Liver (tissue), 9 donors: ENCODE results near the gene MYO18B. TPM values are rescaled to one million over a fixed set of nuclear protein-coding genes. Genes with fewer than 3 reads are reported as not detected.

ENCODE experiments used
- DNase-seq: peaks from one replicate; pipeline ENCODE4 v3.0.0-alpha.2; 2017; ENCODE audit warnings: low spot score
- H3K27ac ChIP-seq, 2 donors: one replicate each; pipeline ENCODE4 v1.7.0; 2013; ENCODE audit warnings: inconsistent platforms in 2 of 2, low read length in 2 of 2, control low read depth in 1 of 2, low read depth in 1 of 2, mild to moderate bottlenecking in 1 of 2
- H3K27me3 ChIP-seq, 4 donors: one replicate each; pipeline versions ENCODE4 v1.6.1 to v1.7.0; 2013; ENCODE audit warnings: low read length in 3 of 4, inconsistent platforms in 1 of 4, mild to moderate bottlenecking in 1 of 4, moderate library complexity in 1 of 4; ENCODE audit not compliant: control insufficient read depth in 4 of 4, insufficient read depth in 4 of 4
- H3K36me3 ChIP-seq, 4 donors: one replicate each; pipeline versions ENCODE4 v1.6.1 to v1.7.0; 2013; ENCODE audit warnings: low read length in 3 of 4, mild to moderate bottlenecking in 3 of 4, low read depth in 1 of 4, moderate library complexity in 1 of 4; ENCODE audit not compliant: control insufficient read depth in 4 of 4, insufficient read depth in 3 of 4
- H3K4me1 ChIP-seq, 4 donors: one replicate each; pipeline versions ENCODE4 v1.6.1 to v1.7.0; 2013; ENCODE audit warnings: low read length in 3 of 4, mild to moderate bottlenecking in 3 of 4, moderate library complexity in 1 of 4; ENCODE audit not compliant: control insufficient read depth in 4 of 4, insufficient read depth in 4 of 4
- H3K4me3 ChIP-seq, 3 donors: one replicate each; pipeline versions ENCODE4 v1.6.1 to v1.7.0; 2013; ENCODE audit warnings: low read length in 3 of 3, control low read depth in 1 of 3, low read depth in 1 of 3, mild to moderate bottlenecking in 1 of 3
- H3K9ac ChIP-seq, 2 donors: one replicate each; pipeline ENCODE4 v1.7.0; 2013; ENCODE audit warnings: low read length in 2 of 2, mild to moderate bottlenecking in 2 of 2, moderate library complexity in 2 of 2, control low read depth in 1 of 2, low read depth in 1 of 2
- H3K9me3 ChIP-seq, 4 donors: one replicate each; pipeline versions ENCODE4 v1.6.1 to v1.7.0; 2013; ENCODE audit warnings: low read length in 3 of 4; ENCODE audit not compliant: control insufficient read depth in 4 of 4
- FOXA1 ChIP-seq: IDR thresholded peaks from 2 replicates; pipeline ENCODE4 v1.6.1; 2016; ENCODE audit warnings: antibody characterized with exemption
- FOXA2 ChIP-seq: IDR thresholded peaks from 2 replicates; pipeline ENCODE4 v1.6.1; 2016; ENCODE audit warnings: antibody characterized with exemption
- GABPA ChIP-seq, 2 donors: IDR thresholded peaks in 1 of 2; conservative IDR thresholded peaks in 1 of 2; 2 replicates each; pipeline ENCODE4 v1.6.1; 2016; ENCODE audit warnings: antibody characterized with exemption in 2 of 2, mild to moderate bottlenecking in 1 of 2, moderate library complexity in 1 of 2
- HNF4A ChIP-seq, 2 donors: conservative IDR thresholded peaks; 2 replicates each; pipeline ENCODE4 v1.6.1; 2016; ENCODE audit warnings: antibody characterized with exemption in 2 of 2, mild to moderate bottlenecking in 2 of 2
- HNF4G ChIP-seq: IDR thresholded peaks from 2 replicates; pipeline ENCODE4 v1.6.1; 2016; ENCODE audit warnings: antibody characterized with exemption
- JUND ChIP-seq, 2 donors: IDR thresholded peaks; 2 replicates each; pipeline ENCODE4 v1.6.1; 2016; ENCODE audit warnings: antibody characterized with exemption in 2 of 2
- NR2F2 ChIP-seq: IDR thresholded peaks from 2 replicates; pipeline ENCODE4 v1.6.1; 2016; ENCODE audit warnings: antibody characterized with exemption
- RAD21 ChIP-seq, 2 donors: IDR thresholded peaks; 2 replicates each; pipeline ENCODE4 v1.6.1; 2016; ENCODE audit warnings: antibody characterized with exemption in 2 of 2, mild to moderate bottlenecking in 2 of 2
- RXRA ChIP-seq, 2 donors: IDR thresholded peaks; 2 replicates each; pipeline ENCODE4 v1.6.1; 2017 to 2018; ENCODE audit warnings: antibody characterized with exemption in 2 of 2, mild to moderate bottlenecking in 1 of 2
- SP1 ChIP-seq: IDR thresholded peaks from 2 replicates; pipeline ENCODE4 v1.6.1; 2018; ENCODE audit warnings: antibody characterized with exemption, mild to moderate bottlenecking
- TAF1 ChIP-seq: conservative IDR thresholded peaks from 2 replicates; pipeline ENCODE4 v1.6.1; 2016; ENCODE audit warnings: antibody characterized with exemption, mild to moderate bottlenecking
- YY1 ChIP-seq: IDR thresholded peaks from 2 replicates; pipeline ENCODE4 v1.6.1; 2016; ENCODE audit warnings: antibody characterized with exemption, mild to moderate bottlenecking
- WGBS: extraction: QIAGEN DNeasy Blood & Tissue Kit; methylation state at CpG from one replicate; pipeline ENCODE4 v1.1.7; 2013; 5-methylcytosine and 5-hydroxymethylcytosine counted together
- polyA plus RNA-seq, 2 donors: library from polyadenylated mRNA; stranded (reverse) in 1 of 2; unstranded in 1 of 2; fragments of 200-250 nt in 1 of 2; fragments of >200 nt in 1 of 2; fragmentation: Nextera tagmentation in 1 of 2; extraction: Ambion mirVana in 1 of 2; gene quantifications; one replicate each; pipeline versions ENCODE4 v1.2.1 to v1.2.3, GENCODE V29; 2013 to 2015
- total RNA-seq, 2 donors: library from RNA; depleted of rRNA; stranded (reverse); fragments of >200 nt; gene quantifications; one replicate each; pipeline ENCODE4 v1.2.3, GENCODE V29; 2014
- TF ChIP-seq, protein P1 (sequence below): IDR thresholded peaks from 2 replicates; pipeline ENCODE4 v1.6.1; 2016; ENCODE audit warnings: antibody characterized with exemption
- TF ChIP-seq, protein P2 (sequence below): fragments of 150-350 bp; IDR thresholded peaks from 2 replicates; pipeline ENCODE4 v1.5.1; 2017; ENCODE audit warnings: improper control_type of control experiment, low read depth, low read length; ENCODE audit not compliant: missing input control
- TF ChIP-seq, protein P3 (sequence below): IDR thresholded peaks from 2 replicates; pipeline ENCODE4 v1.6.1; 2016; ENCODE audit warnings: antibody characterized with exemption, mild to moderate bottlenecking
- TF ChIP-seq, protein P4 (sequence below): IDR thresholded peaks from 2 replicates; pipeline ENCODE4 v1.6.1; 2016; ENCODE audit warnings: antibody characterized with exemption
- TF ChIP-seq, protein P5 (sequence below): IDR thresholded peaks from 2 replicates; pipeline ENCODE4 v1.6.1; 2016; ENCODE audit warnings: antibody characterized with exemption
- donor health status: healthy.
- donor health status: healthy.
- donor health status: healthy.
- donor health status: healthy.
- donor health status: healthy.

The MYO18B gene
- total and polyA plus RNA-seq, 4 donors: under 0.01 to 4.2 (median 0.02) TPM; not detected in 1

DNA sequence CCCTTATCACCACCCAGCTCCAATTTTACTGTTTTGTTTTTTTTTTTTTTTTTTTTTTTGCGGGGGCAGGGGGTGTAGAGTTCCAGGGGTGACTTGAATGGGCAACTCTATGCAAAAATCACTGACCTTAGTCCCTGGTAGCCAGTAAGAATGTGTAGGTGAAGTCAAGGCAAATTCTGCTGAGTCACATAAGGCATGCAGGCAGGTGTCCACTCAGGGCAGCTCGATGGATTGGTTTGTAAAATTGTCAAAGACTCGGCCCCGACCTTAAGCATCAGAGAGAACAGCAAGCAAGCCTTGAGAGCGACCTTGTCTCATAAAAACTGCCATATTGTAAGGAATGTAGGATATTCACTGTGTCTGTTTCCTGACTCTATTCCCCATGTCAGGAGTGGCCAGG is 275.9 kb downstream of the MYO18B start:
- Histone ChIP-seq H3K9ac (no peak overlapping the region), H3K4me3 (no peak overlapping the region), H3K27me3 (peaks cover 0 to 6% (median 2%) of the 10 kb centered on the region in 4 donors), H3K9me3 (no peaks in the 10 kb centered on the region), H3K27ac (no peak overlapping the region), H3K4me1 (no peaks in the 10 kb centered on the region), H3K36me3 (no peaks in the 10 kb centered on the region)
- TF ChIP-seq FOXA1 (no peak), FOXA2 (no peak), NR2F2 (no peak), HNF4G (no peak), YY1 (no peak), HNF4A (conservative IDR thresholded peaks at IDR 0.05) (no peak), RAD21 (IDR thresholded peaks at IDR 0.05) (no peak), JUND (IDR thresholded peaks at IDR 0.05) (no peak), TAF1 (no peak), GABPA (IDR thresholded peaks at IDR 0.05 in 1 of 2, conservative IDR thresholded peaks at IDR 0.05 in 1 of 2) (no peak)
- TF ChIP-seq, protein P1, sequence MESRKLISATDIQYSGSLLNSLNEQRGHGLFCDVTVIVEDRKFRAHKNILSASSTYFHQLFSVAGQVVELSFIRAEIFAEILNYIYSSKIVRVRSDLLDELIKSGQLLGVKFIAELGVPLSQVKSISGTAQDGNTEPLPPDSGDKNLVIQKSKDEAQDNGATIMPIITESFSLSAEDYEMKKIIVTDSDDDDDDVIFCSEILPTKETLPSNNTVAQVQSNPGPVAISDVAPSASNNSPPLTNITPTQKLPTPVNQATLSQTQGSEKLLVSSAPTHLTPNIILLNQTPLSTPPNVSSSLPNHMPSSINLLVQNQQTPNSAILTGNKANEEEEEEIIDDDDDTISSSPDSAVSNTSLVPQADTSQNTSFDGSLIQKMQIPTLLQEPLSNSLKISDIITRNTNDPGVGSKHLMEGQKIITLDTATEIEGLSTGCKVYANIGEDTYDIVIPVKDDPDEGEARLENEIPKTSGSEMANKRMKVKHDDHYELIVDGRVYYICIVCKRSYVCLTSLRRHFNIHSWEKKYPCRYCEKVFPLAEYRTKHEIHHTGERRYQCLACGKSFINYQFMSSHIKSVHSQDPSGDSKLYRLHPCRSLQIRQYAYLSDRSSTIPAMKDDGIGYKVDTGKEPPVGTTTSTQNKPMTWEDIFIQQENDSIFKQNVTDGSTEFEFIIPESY: no peak
- TF ChIP-seq, protein P2, sequence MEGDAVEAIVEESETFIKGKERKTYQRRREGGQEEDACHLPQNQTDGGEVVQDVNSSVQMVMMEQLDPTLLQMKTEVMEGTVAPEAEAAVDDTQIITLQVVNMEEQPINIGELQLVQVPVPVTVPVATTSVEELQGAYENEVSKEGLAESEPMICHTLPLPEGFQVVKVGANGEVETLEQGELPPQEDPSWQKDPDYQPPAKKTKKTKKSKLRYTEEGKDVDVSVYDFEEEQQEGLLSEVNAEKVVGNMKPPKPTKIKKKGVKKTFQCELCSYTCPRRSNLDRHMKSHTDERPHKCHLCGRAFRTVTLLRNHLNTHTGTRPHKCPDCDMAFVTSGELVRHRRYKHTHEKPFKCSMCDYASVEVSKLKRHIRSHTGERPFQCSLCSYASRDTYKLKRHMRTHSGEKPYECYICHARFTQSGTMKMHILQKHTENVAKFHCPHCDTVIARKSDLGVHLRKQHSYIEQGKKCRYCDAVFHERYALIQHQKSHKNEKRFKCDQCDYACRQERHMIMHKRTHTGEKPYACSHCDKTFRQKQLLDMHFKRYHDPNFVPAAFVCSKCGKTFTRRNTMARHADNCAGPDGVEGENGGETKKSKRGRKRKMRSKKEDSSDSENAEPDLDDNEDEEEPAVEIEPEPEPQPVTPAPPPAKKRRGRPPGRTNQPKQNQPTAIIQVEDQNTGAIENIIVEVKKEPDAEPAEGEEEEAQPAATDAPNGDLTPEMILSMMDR: no peak
- TF ChIP-seq, protein P3, sequence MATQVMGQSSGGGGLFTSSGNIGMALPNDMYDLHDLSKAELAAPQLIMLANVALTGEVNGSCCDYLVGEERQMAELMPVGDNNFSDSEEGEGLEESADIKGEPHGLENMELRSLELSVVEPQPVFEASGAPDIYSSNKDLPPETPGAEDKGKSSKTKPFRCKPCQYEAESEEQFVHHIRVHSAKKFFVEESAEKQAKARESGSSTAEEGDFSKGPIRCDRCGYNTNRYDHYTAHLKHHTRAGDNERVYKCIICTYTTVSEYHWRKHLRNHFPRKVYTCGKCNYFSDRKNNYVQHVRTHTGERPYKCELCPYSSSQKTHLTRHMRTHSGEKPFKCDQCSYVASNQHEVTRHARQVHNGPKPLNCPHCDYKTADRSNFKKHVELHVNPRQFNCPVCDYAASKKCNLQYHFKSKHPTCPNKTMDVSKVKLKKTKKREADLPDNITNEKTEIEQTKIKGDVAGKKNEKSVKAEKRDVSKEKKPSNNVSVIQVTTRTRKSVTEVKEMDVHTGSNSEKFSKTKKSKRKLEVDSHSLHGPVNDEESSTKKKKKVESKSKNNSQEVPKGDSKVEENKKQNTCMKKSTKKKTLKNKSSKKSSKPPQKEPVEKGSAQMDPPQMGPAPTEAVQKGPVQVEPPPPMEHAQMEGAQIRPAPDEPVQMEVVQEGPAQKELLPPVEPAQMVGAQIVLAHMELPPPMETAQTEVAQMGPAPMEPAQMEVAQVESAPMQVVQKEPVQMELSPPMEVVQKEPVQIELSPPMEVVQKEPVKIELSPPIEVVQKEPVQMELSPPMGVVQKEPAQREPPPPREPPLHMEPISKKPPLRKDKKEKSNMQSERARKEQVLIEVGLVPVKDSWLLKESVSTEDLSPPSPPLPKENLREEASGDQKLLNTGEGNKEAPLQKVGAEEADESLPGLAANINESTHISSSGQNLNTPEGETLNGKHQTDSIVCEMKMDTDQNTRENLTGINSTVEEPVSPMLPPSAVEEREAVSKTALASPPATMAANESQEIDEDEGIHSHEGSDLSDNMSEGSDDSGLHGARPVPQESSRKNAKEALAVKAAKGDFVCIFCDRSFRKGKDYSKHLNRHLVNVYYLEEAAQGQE: no peak
- TF ChIP-seq, protein P4, sequence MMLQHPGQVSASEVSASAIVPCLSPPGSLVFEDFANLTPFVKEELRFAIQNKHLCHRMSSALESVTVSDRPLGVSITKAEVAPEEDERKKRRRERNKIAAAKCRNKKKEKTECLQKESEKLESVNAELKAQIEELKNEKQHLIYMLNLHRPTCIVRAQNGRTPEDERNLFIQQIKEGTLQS: no peak
- TF ChIP-seq, protein P5, sequence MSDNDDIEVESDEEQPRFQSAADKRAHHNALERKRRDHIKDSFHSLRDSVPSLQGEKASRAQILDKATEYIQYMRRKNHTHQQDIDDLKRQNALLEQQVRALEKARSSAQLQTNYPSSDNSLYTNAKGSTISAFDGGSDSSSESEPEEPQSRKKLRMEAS: no peak
- 61% methylated on average over 5 of the region's 5 CpGs for WGBS
- no peak for DNase-seq

DNA sequence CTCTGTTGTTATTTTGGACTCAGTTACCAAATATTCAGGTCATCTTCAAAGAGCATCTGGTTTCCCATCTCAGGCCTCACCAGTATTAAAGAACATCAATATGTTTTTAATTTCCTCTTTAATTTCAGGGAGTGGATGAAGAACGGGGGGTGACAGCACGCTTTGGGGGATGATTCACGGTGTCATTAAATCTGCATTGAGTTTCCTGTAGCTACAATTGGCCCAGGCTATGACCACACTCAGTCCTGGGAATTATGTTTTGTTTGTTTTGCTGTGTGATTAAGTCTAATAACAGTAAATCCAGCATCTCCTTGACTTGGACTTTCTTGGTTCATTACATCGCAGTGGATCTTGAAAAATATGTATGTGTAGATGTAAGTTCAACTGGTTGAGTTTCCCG is 277.6 kb downstream of the MYO18B start:
- 82% methylated on average over 5 of the region's 5 CpGs for WGBS
- Histone ChIP-seq H3K27ac (no peak overlapping the region), H3K9me3 (peaks cover 0 to under 1% (median 0%) of the 10 kb centered on the region in 4 donors), H3K9ac (no peak overlapping the region), H3K4me1 (no peaks in the 10 kb centered on the region), H3K4me3 (no peak overlapping the region), H3K36me3 (no peaks in the 10 kb centered on the region), H3K27me3 (peaks cover 0 to 9% (median 2%) of the 10 kb centered on the region in 4 donors)
- DNase-seq: no peak
- TF ChIP-seq RXRA (IDR thresholded peaks at IDR 0.05) (no peak), FOXA1 (no peak), SP1 (no peak), HNF4G (no peak), NR2F2 (no peak), HNF4A (conservative IDR thresholded peaks at IDR 0.05) (no peak), GABPA (IDR thresholded peaks at IDR 0.05 in 1 of 2, conservative IDR thresholded peaks at IDR 0.05 in 1 of 2) (no peak), FOXA2 (no peak), YY1 (no peak)
- TF ChIP-seq, protein P4: no peak
- TF ChIP-seq, protein P1: no peak
- TF ChIP-seq, protein P3: no peak
- TF ChIP-seq, protein P5: no peak
